Measurements from ENCODE around the gene ARMH3. TPM values are rescaled to one million over a fixed set of nuclear protein-coding genes. Genes with fewer than 3 reads are reported as not detected.
A peak's percentile ranks its signal among the peaks of the same experiment; 100 is the strongest.
"Not testable (repeated sequence)": the region's sequence is repeated elsewhere in the genome, so short reads cannot be mapped to it uniquely, and the experiment has no call there.

The ARMH3 gene
- total RNA-seq, 1 donor from 2014 or later: 48.1 TPM

DNA sequence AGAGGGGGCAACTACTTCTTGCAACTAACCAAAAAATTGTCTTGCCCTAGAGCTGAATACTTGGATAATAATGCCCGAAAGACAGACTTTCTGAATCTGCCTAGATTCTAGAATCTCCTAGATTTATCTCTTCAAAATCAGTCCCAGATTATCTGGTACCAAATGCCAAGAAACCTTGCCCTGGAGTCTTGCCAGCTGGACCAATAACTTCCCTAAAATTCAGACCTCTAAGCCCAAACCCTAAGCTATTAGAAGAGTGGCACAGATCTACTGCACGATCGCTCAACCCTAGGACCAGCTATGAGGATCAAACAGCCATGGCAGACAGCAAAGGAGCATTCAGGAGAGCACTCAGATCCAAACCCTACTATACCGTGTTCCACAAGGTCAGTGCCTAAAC is 45.0 kb downstream of the ARMH3 start:
- no peak overlapping the region for H3K27ac Mint-ChIP-seq (ENCODE audit: unreplicated experiment)
- H3K36me3 Mint-ChIP-seq (ENCODE audit: unreplicated experiment): no peaks in the 10 kb centered on the region
- no peak overlapping the region for H3K4me3 Mint-ChIP-seq (ENCODE audit: unreplicated experiment)
- TF ChIP-seq, protein P1, sequence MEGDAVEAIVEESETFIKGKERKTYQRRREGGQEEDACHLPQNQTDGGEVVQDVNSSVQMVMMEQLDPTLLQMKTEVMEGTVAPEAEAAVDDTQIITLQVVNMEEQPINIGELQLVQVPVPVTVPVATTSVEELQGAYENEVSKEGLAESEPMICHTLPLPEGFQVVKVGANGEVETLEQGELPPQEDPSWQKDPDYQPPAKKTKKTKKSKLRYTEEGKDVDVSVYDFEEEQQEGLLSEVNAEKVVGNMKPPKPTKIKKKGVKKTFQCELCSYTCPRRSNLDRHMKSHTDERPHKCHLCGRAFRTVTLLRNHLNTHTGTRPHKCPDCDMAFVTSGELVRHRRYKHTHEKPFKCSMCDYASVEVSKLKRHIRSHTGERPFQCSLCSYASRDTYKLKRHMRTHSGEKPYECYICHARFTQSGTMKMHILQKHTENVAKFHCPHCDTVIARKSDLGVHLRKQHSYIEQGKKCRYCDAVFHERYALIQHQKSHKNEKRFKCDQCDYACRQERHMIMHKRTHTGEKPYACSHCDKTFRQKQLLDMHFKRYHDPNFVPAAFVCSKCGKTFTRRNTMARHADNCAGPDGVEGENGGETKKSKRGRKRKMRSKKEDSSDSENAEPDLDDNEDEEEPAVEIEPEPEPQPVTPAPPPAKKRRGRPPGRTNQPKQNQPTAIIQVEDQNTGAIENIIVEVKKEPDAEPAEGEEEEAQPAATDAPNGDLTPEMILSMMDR (IDR thresholded peaks at IDR 0.05; ENCODE audit: partially characterized antibody, unreplicated experiment): no peak
- H3K27me3 Mint-ChIP-seq (ENCODE audit: unreplicated experiment): no peaks in the 10 kb centered on the region
- no peaks in the 10 kb centered on the region for H3K4me1 Mint-ChIP-seq (ENCODE audit: low read depth, unreplicated experiment)
- no peaks in the 10 kb centered on the region for H3K9me3 Mint-ChIP-seq (ENCODE audit: unreplicated experiment)
- DNase-seq: no peak

GRCh38 chr10:102009801-102010425 is 46.1 kb downstream of the ARMH3 start:
- H3K9me3 Mint-ChIP-seq (ENCODE audit: unreplicated experiment): no peaks in the 10 kb centered on the region
- H3K4me3 Mint-ChIP-seq (ENCODE audit: unreplicated experiment): no peak overlapping the region
- no peak overlapping the region for H3K27ac Mint-ChIP-seq (ENCODE audit: unreplicated experiment)
- no peaks in the 10 kb centered on the region for H3K27me3 Mint-ChIP-seq (ENCODE audit: unreplicated experiment)
- H3K36me3 Mint-ChIP-seq (ENCODE audit: unreplicated experiment): no peaks in the 10 kb centered on the region
- TF ChIP-seq, protein P1 (IDR thresholded peaks at IDR 0.05; ENCODE audit: partially characterized antibody, unreplicated experiment): peak; percentile 53
- DNase-seq: no peak
- no peaks in the 10 kb centered on the region for H3K4me1 Mint-ChIP-seq (ENCODE audit: low read depth, unreplicated experiment)

DNA sequence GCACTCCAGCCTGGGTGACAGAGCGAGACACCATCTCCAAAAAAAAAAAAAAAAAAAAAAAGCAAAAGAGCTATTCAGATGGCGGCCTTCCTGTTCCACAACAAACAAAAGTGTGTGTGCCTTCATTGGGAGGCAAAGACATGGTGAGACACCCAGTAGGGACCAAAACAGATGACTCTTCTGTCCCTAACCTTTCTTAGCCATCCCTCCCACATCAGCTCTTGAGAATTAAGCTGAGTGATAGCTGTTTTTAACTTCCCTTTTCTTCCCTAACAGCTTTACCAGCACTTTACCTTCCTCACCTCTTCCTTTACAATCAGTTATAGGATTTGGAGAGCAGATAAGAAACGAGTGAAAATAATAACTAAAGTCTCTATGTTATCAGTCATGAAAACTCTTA is 48.2 kb downstream of the ARMH3 start:
- TF ChIP-seq, protein P1 (IDR thresholded peaks at IDR 0.05; ENCODE audit: partially characterized antibody, unreplicated experiment): no peak
- H3K27ac Mint-ChIP-seq (ENCODE audit: unreplicated experiment): no peak overlapping the region
- H3K27me3 Mint-ChIP-seq (ENCODE audit: unreplicated experiment): no peaks in the 10 kb centered on the region
- H3K36me3 Mint-ChIP-seq (ENCODE audit: unreplicated experiment): no peaks in the 10 kb centered on the region
- no peaks in the 10 kb centered on the region for H3K4me1 Mint-ChIP-seq (ENCODE audit: low read depth, unreplicated experiment)
- H3K4me3 Mint-ChIP-seq (ENCODE audit: unreplicated experiment): no peak overlapping the region
- no peak for DNase-seq
- H3K9me3 Mint-ChIP-seq (ENCODE audit: unreplicated experiment): no peaks in the 10 kb centered on the region

DNA sequence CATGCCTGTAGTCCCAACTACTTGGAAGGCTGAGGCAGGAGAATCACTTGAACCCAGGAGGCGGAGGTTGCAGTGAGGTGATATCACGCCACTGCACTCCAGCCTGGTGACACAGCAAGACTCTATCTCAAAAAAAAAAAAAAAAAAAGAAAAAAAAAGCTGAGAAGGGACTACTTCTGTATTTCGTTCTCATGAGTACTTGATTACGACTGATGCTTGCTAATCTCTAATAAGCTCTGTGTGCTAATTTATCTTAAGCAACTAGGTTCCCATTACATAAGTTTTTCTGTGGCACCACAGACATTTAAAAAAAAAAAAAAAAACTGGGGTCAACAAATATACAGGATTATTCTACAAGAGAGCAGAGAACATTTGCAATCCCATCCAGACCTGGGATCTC is 48.9 kb downstream of the ARMH3 start:
- not testable (repeated sequence) for H3K36me3 Mint-ChIP-seq (ENCODE audit: unreplicated experiment); H3K4me1 Mint-ChIP-seq (ENCODE audit: low read depth, unreplicated experiment); H3K9me3 Mint-ChIP-seq (ENCODE audit: unreplicated experiment); H3K4me3 Mint-ChIP-seq (ENCODE audit: unreplicated experiment); H3K27me3 Mint-ChIP-seq (ENCODE audit: unreplicated experiment); H3K27ac Mint-ChIP-seq (ENCODE audit: unreplicated experiment); DNase-seq

GRCh38 chr10:102004376-102004775 is 51.6 kb downstream of the ARMH3 start:
- Mint-ChIP-seq H3K4me3 (ENCODE audit: unreplicated experiment) (no peak overlapping the region), H3K27me3 (ENCODE audit: unreplicated experiment) (no peaks in the 10 kb centered on the region), H3K36me3 (ENCODE audit: unreplicated experiment) (no peaks in the 10 kb centered on the region), H3K9me3 (ENCODE audit: unreplicated experiment) (peaks cover 2% of the 10 kb centered on the region), H3K27ac (ENCODE audit: unreplicated experiment) (no peak overlapping the region), H3K4me1 (ENCODE audit: low read depth, unreplicated experiment) (no peaks in the 10 kb centered on the region)
- no peak for DNase-seq
- TF ChIP-seq, protein P1 (IDR thresholded peaks at IDR 0.05; ENCODE audit: partially characterized antibody, unreplicated experiment): no peak
